Breast epithelium (tissue), 4 donors: Measurements from ENCODE around the gene MCM9. TPM values are rescaled to one million over a fixed set of nuclear protein-coding genes. Genes with fewer than 3 reads are reported as not detected.

Experiments used
- DNase-seq, 2 donors: peaks; one replicate each; pipeline ENCODE4 v3.0.0-alpha.2; 2019; ENCODE audit warnings: low spot score in 2 of 2
- H3K27ac ChIP-seq, 2 donors: fragments of 200-600 bp; sonication (generic) in 1 of 2; one replicate each; pipeline ENCODE4 v1.5.1; 2016 to 2019; ENCODE audit warnings: mild to moderate bottlenecking in 1 of 2
- H3K27me3 ChIP-seq, 2 donors: fragments of 200-600 bp; sonication (generic) in 1 of 2; one replicate each; pipeline versions ENCODE4 v1.5.1 to v1.6.0; 2017 to 2019; ENCODE audit warnings: control low read depth in 1 of 2, mild to moderate bottlenecking in 1 of 2
- H3K36me3 ChIP-seq: fragments of 200-600 bp; one replicate; pipeline ENCODE4 v1.5.1; 2019
- H3K4me1 ChIP-seq, 2 donors: fragments of 200-600 bp; sonication (generic); one replicate each; pipeline ENCODE4 v1.5.1; 2016 to 2019; ENCODE audit warnings: control low read depth in 1 of 2
- H3K4me3 ChIP-seq, 3 donors: fragments of 200-600 bp; sonication (generic); 1 replicate in 2 of 3; 2 replicates in 1 of 3; pipeline ENCODE4 v1.5.1; 2016 to 2019; ENCODE audit warnings: mild to moderate bottlenecking in 3 of 3, moderate library complexity in 2 of 3
- H3K9me3 ChIP-seq, 2 donors: fragments of 200-600 bp; sonication (generic) in 1 of 2; one replicate each; pipeline ENCODE4 v1.5.1; 2016 to 2019; ENCODE audit warnings: control low read depth in 1 of 2
- POLR2A ChIP-seq: fragments of 450-650 bp; IDR thresholded peaks from one replicate; pipeline ENCODE4 v1.6.1; 2016; ENCODE audit warnings: antibody characterized with exemption, mild to moderate bottlenecking, moderate library complexity
- POLR2AphosphoS5 ChIP-seq, 3 donors: sonication (generic); formaldehyde crosslinking; IDR thresholded peaks; one replicate each; pipeline ENCODE4 v1.6.1; 2017; ENCODE audit warnings: antibody characterized with exemption in 3 of 3
- intact Hi-C: fragments of 100-400 bp; cut with DNase I; formaldehyde crosslinking; loops from one replicate; pipeline ENCODE4 v1.15.1; 2023; ENCODE audit warnings: low total_unique reads
- total RNA-seq, 3 donors: library from RNA; depleted of rRNA; stranded (reverse); fragments of >200 nt; gene quantifications; one replicate each; pipeline ENCODE4 v1.1.0, GENCODE V29; 2016
- TF ChIP-seq, protein P1 (sequence below), 3 donors: fragments of 450-650 bp; IDR thresholded peaks; one replicate each; pipeline ENCODE4 v1.5.1; 2016 to 2017; ENCODE audit warnings: antibody characterized with exemption in 3 of 3, mild to moderate bottlenecking in 3 of 3, moderate library complexity in 3 of 3

MCM9 gene
- total RNA-seq, 3 donors from 2014 or later, result 17.9 to 40.5 (median 33.4) TPM

DNA sequence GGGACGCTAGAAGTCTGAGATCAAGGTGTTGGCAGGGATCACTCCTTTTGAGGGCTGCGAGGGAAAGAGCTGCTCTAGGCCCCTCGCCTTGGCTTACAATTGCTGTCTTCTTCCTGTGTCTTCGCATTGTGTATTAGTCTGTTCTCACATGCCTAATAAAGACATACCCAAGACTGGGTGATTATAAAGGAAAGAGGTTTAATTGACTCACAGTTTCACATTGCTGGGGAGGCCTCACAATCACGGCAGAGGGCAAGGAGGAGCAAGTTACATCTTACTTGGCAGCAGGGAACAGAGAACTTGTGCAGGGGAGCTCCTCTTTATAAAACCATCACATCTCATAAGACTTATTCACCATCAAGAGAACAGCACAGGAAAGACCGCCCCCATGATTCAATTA, 143.5 kb downstream of the MCM9 start:
- Histone ChIP-seq H3K27me3 (no peaks in the 10 kb centered on the region), H3K9me3 (no peaks in the 10 kb centered on the region), H3K36me3 (no peaks in the 10 kb centered on the region), H3K27ac (no peak overlapping the region), H3K4me3 (no peak overlapping the region), H3K4me1 (no peaks in the 10 kb centered on the region)
- DNase-seq, result no peak
- no peak for TF ChIP-seq POLR2A
- no peak for TF ChIP-seq POLR2AphosphoS5 (IDR thresholded peaks at IDR 0.05)
- TF ChIP-seq, protein P1, sequence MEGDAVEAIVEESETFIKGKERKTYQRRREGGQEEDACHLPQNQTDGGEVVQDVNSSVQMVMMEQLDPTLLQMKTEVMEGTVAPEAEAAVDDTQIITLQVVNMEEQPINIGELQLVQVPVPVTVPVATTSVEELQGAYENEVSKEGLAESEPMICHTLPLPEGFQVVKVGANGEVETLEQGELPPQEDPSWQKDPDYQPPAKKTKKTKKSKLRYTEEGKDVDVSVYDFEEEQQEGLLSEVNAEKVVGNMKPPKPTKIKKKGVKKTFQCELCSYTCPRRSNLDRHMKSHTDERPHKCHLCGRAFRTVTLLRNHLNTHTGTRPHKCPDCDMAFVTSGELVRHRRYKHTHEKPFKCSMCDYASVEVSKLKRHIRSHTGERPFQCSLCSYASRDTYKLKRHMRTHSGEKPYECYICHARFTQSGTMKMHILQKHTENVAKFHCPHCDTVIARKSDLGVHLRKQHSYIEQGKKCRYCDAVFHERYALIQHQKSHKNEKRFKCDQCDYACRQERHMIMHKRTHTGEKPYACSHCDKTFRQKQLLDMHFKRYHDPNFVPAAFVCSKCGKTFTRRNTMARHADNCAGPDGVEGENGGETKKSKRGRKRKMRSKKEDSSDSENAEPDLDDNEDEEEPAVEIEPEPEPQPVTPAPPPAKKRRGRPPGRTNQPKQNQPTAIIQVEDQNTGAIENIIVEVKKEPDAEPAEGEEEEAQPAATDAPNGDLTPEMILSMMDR (IDR thresholded peaks at IDR 0.05), result no peak
- intact Hi-C loops, result no loop called here

DNA sequence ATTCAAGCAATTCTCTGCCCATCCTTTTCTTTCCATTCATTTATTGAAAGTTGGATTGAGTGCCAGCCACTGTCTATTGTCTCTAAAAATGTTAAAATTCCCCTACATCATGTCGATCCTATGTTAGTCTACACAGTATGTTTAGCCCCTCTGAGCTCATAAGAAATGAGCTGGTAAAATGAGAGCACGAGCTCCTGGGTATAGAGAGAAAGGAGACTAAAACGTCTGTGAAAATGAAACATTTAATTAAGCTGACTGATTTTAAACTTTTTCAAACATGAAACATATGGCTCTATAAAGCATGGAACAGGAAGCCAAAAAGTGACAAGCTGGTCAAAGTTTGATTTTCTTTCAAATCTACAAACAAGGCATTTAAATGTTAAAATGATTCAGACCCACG, 145.0 kb downstream of the MCM9 start:
- TF ChIP-seq, protein P1 (IDR thresholded peaks at IDR 0.05), result no peak
- TF ChIP-seq POLR2A, result no peak
- no peak for TF ChIP-seq POLR2AphosphoS5 (IDR thresholded peaks at IDR 0.05)
- Histone ChIP-seq H3K9me3 (no peaks in the 10 kb centered on the region), H3K36me3 (no peaks in the 10 kb centered on the region), H3K27ac (no peak overlapping the region), H3K27me3 (no peaks in the 10 kb centered on the region), H3K4me1 (no peaks in the 10 kb centered on the region), H3K4me3 (no peak overlapping the region)
- DNase-seq, result no peak
- intact Hi-C loops, result loop anchor here (5.0 kb wide), 1 partner anchor 593 kb away; no protein-coding TSS in a partner anchor

DNA sequence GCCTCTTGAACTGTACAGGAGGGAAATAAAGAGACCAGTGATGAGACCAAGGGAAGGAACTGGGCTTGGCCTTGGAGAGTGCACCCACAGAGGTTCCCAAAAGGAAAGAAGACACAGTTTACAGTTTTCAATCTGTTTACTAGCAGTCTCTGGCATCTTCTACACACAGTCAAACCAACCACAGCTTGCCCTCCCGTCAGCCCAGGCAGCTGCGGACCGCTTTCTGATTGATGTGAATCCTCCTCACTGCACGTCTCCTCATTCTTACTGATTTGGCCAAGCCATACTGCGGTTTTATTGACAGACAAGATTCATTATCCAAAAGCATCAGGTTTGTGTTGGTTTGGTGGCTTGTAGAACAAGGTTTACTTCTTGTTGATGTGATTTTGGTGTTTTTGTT, 145.5 kb downstream of the MCM9 start:
- Histone ChIP-seq H3K9me3 (no peaks in the 10 kb centered on the region), H3K27me3 (no peaks in the 10 kb centered on the region), H3K36me3 (no peaks in the 10 kb centered on the region), H3K4me1 (no peaks in the 10 kb centered on the region), H3K27ac (no peak overlapping the region), H3K4me3 (no peak overlapping the region)
- intact Hi-C loops, result loop anchor here (5.0 kb wide), 1 partner anchor 592 kb away; no protein-coding TSS in a partner anchor
- DNase-seq, result no peak
- TF ChIP-seq, protein P1 (IDR thresholded peaks at IDR 0.05), result no peak
- no peak for TF ChIP-seq POLR2A
- TF ChIP-seq POLR2AphosphoS5 (IDR thresholded peaks at IDR 0.05), result no peak

DNA sequence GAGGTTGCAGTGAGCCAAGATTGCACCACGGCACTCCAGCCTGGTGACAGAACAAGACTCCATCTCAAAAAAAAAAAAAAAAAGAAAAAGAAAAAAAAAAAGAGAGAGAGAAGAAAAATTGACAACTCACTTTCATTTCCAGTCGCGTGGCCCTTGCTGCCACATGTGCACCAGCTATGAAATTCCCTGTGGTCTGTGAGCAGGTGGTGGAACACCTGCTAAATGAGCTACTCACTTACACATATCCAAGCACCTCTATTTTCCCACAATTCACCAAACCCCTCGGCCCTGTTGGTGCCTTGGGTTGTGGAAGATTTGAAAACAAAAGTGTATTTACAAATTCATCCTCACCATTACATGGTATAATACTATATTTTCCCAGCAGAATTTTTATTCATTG, 146.3 kb downstream of the MCM9 start:
- H3K4me1 ChIP-seq, result no peaks in the 10 kb centered on the region
- H3K4me3 ChIP-seq, result no peak overlapping the region
- DNase-seq, result no peak
- no peaks in the 10 kb centered on the region for H3K27me3 ChIP-seq
- no peaks in the 10 kb centered on the region for H3K36me3 ChIP-seq
- no peak overlapping the region for H3K27ac ChIP-seq
- H3K9me3 ChIP-seq, result no peaks in the 10 kb centered on the region
- intact Hi-C loops, result loop anchor here (5.0 kb wide), 1 partner anchor 591 kb away; no protein-coding TSS in a partner anchor
- TF ChIP-seq POLR2AphosphoS5 (IDR thresholded peaks at IDR 0.05), result no peak
- no peak for TF ChIP-seq POLR2A
- TF ChIP-seq, protein P1 (IDR thresholded peaks at IDR 0.05), result no peak

DNA sequence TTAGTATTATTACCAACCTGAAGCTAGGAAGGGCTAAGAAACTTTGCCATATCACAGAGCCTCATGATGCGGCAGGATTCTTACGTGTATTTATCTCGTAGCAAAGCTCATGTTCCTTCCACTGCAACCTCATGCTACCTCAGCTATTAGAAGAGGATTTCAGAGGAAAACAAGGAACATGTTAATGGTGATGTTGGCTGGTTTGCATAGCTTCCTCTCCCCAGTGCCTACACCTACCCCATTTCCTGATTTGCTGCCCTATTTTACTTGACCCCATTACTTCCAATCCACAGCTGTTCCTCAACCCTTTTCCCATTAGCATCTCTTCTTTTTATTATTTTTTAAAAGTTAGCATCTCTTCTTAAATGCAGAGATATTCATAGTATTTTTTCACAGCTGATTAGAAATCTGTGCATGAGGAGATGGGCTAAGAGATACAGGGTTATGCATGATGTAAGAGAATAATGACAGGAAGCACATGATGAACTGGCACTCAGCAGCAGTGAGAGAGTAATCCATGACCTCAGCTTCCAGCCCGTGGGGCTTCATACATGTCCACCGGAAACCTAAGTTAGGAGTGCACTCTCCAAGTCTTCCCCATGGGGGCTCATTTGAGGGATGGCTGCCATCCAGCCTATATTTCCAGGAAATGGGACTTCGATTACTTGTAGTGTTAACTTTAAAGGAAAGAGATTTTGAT, 147.1 kb downstream of the MCM9 start:
- no peak for TF ChIP-seq POLR2AphosphoS5 (IDR thresholded peaks at IDR 0.05)
- TF ChIP-seq, protein P1 (IDR thresholded peaks at IDR 0.05), result no peak
- no peak for TF ChIP-seq POLR2A
- H3K27ac ChIP-seq, result no peak overlapping the region
- intact Hi-C loops, result loop anchor here (5.0 kb wide), 1 partner anchor 591 kb away; no protein-coding TSS in a partner anchor
- H3K9me3 ChIP-seq, result no peaks in the 10 kb centered on the region
- no peak overlapping the region for H3K4me3 ChIP-seq
- DNase-seq, result no peak
- H3K4me1 ChIP-seq, result no peaks in the 10 kb centered on the region
- no peaks in the 10 kb centered on the region for H3K27me3 ChIP-seq
- H3K36me3 ChIP-seq, result no peaks in the 10 kb centered on the region
